ENCODE results near the gene SCPEP1.
"Not testable (repeated sequence)": the region's sequence is repeated elsewhere in the genome, so short reads cannot be mapped to it uniquely, and the experiment has no call there.

SCPEP1 gene

DNA sequence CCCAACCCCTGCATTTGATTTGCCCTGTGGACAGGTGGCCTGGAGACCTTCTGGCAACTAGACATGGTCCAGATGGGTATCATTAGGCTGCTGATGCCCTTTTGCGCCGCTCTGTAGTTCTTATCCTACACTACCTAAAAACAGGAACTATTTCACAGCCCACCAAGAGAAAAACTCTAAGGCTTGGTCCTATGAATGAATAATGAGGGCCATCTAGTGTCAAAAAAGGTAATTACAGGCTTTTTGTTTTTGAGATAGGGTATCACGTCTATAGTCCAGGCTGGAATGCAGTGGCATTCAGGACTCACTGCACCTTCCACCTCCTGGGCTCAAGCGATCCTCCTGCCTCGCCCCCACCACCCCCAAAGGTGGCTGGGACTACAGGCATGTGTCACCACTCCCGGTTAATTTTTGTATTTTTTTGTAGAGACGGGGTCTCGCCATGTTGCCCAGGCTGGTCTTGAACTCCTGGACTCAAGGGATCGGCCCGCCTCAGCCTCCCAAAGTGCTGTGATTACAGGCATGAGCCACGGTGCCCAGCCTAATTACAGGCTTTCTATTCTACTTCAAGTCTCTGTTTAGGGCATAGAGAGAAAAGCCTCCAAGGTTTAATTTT, 38.0 kb upstream of the SCPEP1 start:
- H3K4me1 ChIP-seq (ENCODE audit: control insufficient read depth, insufficient read depth, low read length): no peaks in the 10 kb centered on the region
- peaks cover 23% of the 10 kb centered on the region for H3K36me3 ChIP-seq (ENCODE audit: control insufficient read depth, insufficient read depth, low read length)
- H3K4me3 ChIP-seq (ENCODE audit: low read length): no peak overlapping the region
- H3K27ac ChIP-seq (ENCODE audit: low read depth, low read length): no peak overlapping the region
- H3K27me3 ChIP-seq (ENCODE audit: control insufficient read depth, insufficient read depth, low read length): no peaks in the 10 kb centered on the region
- H3K9ac ChIP-seq (ENCODE audit: low read length): no peak overlapping the region

DNA sequence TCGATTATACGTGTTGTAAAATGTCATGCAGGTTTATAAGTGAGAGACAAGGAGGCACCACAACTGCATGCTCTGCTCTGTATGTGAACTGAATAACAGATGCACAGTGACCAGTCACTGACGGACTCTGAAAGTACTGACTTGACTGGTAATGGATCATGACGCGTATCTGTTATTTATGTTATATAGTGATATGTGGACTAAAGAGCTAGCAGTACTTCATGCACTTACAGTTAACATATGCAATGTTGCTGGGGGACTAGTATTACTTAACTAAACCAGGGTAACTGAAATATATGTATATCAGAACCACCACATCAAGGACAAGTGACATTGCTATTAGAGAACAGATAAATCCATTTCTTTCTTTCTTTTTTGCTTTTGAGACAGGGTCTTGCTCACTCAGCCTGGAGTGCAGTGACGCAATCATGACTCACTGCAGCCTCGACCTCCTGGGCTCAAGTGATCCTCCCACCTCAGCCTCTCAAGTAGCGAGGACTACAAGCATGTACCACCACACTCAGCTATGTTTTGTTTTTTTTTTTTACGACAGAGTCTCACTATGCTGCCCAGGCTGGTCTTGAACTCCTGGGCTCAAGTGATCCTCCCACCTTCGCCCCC, 34.3 kb upstream of the SCPEP1 start:
- Histone ChIP-seq H3K27ac (ENCODE audit: low read depth, low read length) (no peak overlapping the region), H3K4me3 (ENCODE audit: low read length) (no peak overlapping the region), H3K9ac (ENCODE audit: low read length) (no peak overlapping the region), H3K27me3 (ENCODE audit: control insufficient read depth, insufficient read depth, low read length) (no peaks in the 10 kb centered on the region), H3K4me1 (ENCODE audit: control insufficient read depth, insufficient read depth, low read length) (no peaks in the 10 kb centered on the region), H3K36me3 (ENCODE audit: control insufficient read depth, insufficient read depth, low read length) (peaks cover 15% of the 10 kb centered on the region)

DNA sequence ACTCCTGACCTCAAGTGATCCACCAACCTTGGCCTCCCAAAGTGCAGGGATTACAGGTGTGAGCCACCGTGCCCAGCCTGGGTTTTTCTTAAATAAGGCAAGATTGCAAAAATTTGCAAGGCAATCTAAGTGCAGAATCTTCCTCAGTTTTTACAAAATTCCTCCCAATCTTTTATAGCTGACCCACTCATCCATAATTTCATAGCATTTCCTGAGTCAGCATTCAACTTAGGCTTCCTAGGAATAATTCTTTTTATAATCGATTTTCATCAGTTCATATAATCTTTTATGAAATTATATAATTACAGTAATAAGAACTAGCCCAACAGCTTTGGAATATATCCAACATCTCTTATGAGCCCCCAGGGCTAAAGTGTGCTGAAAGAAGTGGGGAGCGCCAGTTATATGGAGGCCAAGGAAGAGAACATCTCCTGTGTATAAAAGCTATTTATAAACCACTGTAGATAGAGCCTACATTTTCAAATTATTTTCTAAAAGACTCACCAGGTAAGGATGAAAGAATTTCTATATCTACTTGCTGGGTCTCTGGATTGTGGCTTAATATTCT, 31.9 kb upstream of the SCPEP1 start:
- H3K4me3 ChIP-seq (ENCODE audit: low read length): no peak overlapping the region
- H3K4me1 ChIP-seq (ENCODE audit: control insufficient read depth, insufficient read depth, low read length): no peaks in the 10 kb centered on the region
- H3K9ac ChIP-seq (ENCODE audit: low read length): no peak overlapping the region
- H3K27me3 ChIP-seq (ENCODE audit: control insufficient read depth, insufficient read depth, low read length): no peaks in the 10 kb centered on the region
- peaks cover 15% of the 10 kb centered on the region for H3K36me3 ChIP-seq (ENCODE audit: control insufficient read depth, insufficient read depth, low read length)
- no peak overlapping the region for H3K27ac ChIP-seq (ENCODE audit: low read depth, low read length)

DNA sequence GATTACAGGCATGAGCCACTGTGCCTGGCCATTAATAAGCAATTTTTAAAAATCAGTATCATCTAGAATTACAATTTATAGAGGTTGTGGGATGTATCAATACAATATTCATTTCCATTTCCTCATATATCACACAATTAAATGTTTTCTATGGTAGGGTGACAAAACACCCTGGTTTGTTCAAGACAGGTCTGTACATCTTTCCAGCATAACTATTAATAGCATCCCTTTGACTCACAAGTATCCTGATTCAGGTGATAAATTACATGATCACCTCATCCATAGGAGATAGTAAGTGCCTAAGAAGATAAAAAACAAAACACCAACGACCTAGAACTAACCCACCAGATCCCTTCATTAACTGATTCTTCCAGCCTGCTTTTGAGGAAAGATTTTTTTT, 30.2 kb upstream of the SCPEP1 start:
- H3K4me3 ChIP-seq (ENCODE audit: low read length): no peak overlapping the region
- peaks cover 8% of the 10 kb centered on the region for H3K36me3 ChIP-seq (ENCODE audit: control insufficient read depth, insufficient read depth, low read length)
- H3K27ac ChIP-seq (ENCODE audit: low read depth, low read length): no peak overlapping the region
- H3K4me1 ChIP-seq (ENCODE audit: control insufficient read depth, insufficient read depth, low read length): no peaks in the 10 kb centered on the region
- no peak overlapping the region for H3K9ac ChIP-seq (ENCODE audit: low read length)
- H3K27me3 ChIP-seq (ENCODE audit: control insufficient read depth, insufficient read depth, low read length): no peaks in the 10 kb centered on the region

DNA sequence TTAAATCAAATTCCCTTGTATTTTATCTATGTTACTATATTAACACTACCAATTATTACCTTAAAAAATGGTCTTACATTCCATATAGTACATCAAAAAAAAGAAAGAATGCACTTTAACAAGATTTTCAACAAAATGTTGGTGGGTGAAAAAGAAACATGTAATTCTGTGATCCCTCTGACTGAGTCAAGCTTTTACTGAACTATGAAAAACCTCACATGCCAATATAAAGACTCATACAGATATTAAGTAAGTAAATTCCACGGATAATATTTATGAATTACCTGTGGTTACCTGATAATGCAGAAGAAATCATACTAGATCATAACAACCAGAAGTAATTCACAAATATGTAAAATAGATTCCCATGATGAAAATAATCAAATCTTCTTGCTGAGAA, 29.4 kb upstream of the SCPEP1 start:
- H3K27me3 ChIP-seq (ENCODE audit: control insufficient read depth, insufficient read depth, low read length): no peaks in the 10 kb centered on the region
- peaks cover 4% of the 10 kb centered on the region for H3K36me3 ChIP-seq (ENCODE audit: control insufficient read depth, insufficient read depth, low read length)
- no peaks in the 10 kb centered on the region for H3K4me1 ChIP-seq (ENCODE audit: control insufficient read depth, insufficient read depth, low read length)
- no peak overlapping the region for H3K9ac ChIP-seq (ENCODE audit: low read length)
- no peak overlapping the region for H3K27ac ChIP-seq (ENCODE audit: low read depth, low read length)
- no peak overlapping the region for H3K4me3 ChIP-seq (ENCODE audit: low read length)

GRCh38 chr17:56949595-56949994, 28.3 kb upstream of the SCPEP1 start:
- Histone ChIP-seq H3K36me3 (ENCODE audit: control insufficient read depth, insufficient read depth, low read length) (no peaks in the 10 kb centered on the region), H3K4me3 (ENCODE audit: low read length) (no peak overlapping the region), H3K27ac (ENCODE audit: low read depth, low read length) (no peak overlapping the region), H3K9ac (ENCODE audit: low read length) (no peak overlapping the region), H3K4me1 (ENCODE audit: control insufficient read depth, insufficient read depth, low read length) (no peaks in the 10 kb centered on the region), H3K27me3 (ENCODE audit: control insufficient read depth, insufficient read depth, low read length) (no peaks in the 10 kb centered on the region)

DNA sequence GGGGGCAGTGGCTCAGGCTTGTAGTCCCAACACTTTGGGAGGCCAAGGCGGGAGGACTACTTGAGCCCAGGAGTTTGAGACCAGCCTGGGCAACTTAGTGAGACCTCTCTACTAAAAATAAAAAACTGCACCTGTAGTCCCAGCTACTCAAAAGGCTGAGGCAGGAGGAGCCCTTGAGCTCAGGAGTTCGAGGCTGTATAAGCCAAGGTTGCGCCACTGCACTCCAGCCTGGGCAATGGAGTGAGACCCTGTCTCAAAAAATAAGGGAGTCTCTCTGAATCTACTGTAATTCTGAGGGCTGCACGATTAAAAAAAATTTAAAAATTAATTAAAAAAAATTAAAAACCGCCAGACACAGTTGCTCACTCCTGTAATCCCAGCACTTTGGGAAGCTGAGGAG, 20.9 kb upstream of the SCPEP1 start:
- Histone ChIP-seq H3K4me3 (ENCODE audit: low read length) (no peak overlapping the region), H3K27me3 (ENCODE audit: control insufficient read depth, insufficient read depth, low read length) (no peaks in the 10 kb centered on the region), H3K27ac (ENCODE audit: low read depth, low read length) (no peak overlapping the region), H3K36me3 (ENCODE audit: control insufficient read depth, insufficient read depth, low read length) (no peaks in the 10 kb centered on the region), H3K9ac (ENCODE audit: low read length) (no peak overlapping the region), H3K4me1 (ENCODE audit: control insufficient read depth, insufficient read depth, low read length) (peaks cover 3% of the 10 kb centered on the region)

DNA sequence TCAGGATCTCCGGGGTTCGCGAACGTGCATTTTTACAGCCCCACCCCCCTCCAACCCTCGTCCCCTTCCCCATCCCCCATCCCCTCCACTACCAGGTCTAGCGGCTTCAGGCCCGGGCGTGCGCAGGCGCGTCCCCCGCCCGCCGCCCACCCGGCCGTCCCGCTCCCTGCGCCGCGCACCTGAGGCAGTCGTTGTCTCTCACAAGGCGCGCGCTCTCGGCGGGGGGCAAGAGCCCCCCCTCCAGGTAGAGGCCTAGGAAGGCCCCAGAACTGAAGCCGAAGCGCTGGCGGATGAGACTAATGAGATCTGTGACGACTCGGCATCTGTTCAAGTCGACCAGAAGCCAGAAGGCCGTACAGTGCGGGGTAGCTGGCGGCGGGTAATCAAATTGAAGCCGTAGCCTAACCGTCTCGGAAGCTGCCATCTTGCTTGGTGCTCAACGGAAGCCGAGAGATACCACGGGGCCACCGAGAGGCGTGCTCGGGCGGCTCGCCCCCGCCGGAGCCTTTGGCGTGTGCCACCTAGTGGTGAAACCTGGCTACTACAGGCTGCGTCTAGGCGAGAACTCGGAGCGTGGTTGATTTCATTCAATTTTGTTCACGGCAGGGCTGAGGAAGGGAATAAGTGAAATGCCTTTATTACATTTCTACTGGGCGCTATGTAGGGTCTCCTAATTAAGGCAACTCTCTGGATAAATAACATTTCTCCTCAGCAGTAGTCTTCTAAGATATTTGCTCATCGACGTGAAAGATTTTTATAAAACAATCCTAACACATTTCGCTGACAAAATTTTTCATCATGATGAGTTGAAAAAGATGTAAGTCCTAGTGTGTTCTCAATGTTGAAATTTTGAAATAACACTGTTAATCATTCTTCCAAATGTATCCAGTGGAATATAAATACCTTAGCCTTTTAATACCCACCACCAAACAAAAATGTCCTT, 17.1 kb upstream of the SCPEP1 start, which contains the start of gene COIL:
COIL (minus strand) TSS at position 455 of the 943 bp plus-strand sequence; CDS start at position 424, 31 bp downstream.
- Histone ChIP-seq H3K27ac (ENCODE audit: low read depth, low read length) (peak within 1 kb of the TSS; percentile 88), H3K27me3 (ENCODE audit: control insufficient read depth, insufficient read depth, low read length) (no peaks in the 10 kb centered on the region), H3K9ac (ENCODE audit: low read length) (peak within 1 kb of the TSS; percentile 80), H3K4me1 (ENCODE audit: control insufficient read depth, insufficient read depth, low read length) (peaks cover 3% of the 10 kb centered on the region), H3K36me3 (ENCODE audit: control insufficient read depth, insufficient read depth, low read length) (no peaks in the 10 kb centered on the region), H3K4me3 (ENCODE audit: low read length) (peak within 1 kb of the TSS; percentile 90)

DNA sequence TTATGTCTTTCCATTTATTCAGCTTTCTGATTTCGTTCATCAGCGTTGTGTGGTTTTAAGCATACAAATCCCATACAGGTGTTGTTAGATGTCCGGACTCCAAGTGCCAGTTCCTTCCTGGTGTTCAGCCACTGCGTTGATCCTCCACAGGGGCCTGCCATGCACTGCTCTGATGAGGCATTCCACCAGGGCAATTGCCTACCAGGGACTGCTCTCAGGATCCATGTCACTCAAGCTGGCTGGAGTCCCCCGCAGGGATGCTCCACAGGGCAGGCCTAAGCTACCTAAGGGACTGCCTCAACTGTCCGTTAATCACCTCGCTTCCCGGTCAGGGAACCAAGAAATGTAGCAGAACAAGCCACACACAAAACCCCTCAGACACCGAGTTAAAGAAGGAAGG, 12.7 kb upstream of the SCPEP1 start:
- H3K4me3 ChIP-seq (ENCODE audit: low read length); H3K27me3 ChIP-seq (ENCODE audit: control insufficient read depth, insufficient read depth, low read length); H3K4me1 ChIP-seq (ENCODE audit: control insufficient read depth, insufficient read depth, low read length); H3K36me3 ChIP-seq (ENCODE audit: control insufficient read depth, insufficient read depth, low read length); H3K27ac ChIP-seq (ENCODE audit: low read depth, low read length); H3K9ac ChIP-seq (ENCODE audit: low read length): not testable (repeated sequence)

- not testable (repeated sequence) for H3K36me3 ChIP-seq (ENCODE audit: control insufficient read depth, insufficient read depth, low read length); H3K27me3 ChIP-seq (ENCODE audit: control insufficient read depth, insufficient read depth, low read length); H3K4me3 ChIP-seq (ENCODE audit: low read length); H3K27ac ChIP-seq (ENCODE audit: low read depth, low read length); H3K9ac ChIP-seq (ENCODE audit: low read length); H3K4me1 ChIP-seq (ENCODE audit: control insufficient read depth, insufficient read depth, low read length)
Measured at GRCh38 chr17:56965681-56966080, 12.2 kb upstream of the SCPEP1 start.

DNA sequence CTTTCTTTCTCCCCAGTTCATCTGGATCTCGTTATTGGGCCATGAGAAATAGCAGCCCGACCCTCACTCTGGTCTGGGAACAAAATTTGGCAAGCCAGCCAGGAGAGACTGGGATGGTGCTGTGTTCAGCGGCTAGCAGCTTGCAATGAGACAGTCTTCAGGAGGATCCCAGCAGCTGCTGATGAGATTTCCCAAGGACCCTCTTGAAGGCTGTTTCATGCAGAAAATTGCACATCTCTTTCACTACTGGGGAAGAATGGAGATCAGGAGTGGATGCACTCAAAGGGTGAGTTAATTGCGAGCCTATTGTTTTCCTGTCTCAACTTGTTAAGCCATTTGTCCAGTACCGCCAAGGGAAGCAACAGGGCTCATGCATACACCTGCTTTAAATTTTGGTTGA, 11.6 kb upstream of the SCPEP1 start:
- no peaks in the 10 kb centered on the region for H3K27me3 ChIP-seq (ENCODE audit: control insufficient read depth, insufficient read depth, low read length)
- H3K27ac ChIP-seq (ENCODE audit: low read depth, low read length): no peak overlapping the region
- H3K4me1 ChIP-seq (ENCODE audit: control insufficient read depth, insufficient read depth, low read length): no peaks in the 10 kb centered on the region
- H3K4me3 ChIP-seq (ENCODE audit: low read length): no peak overlapping the region
- H3K9ac ChIP-seq (ENCODE audit: low read length): no peak overlapping the region
- H3K36me3 ChIP-seq (ENCODE audit: control insufficient read depth, insufficient read depth, low read length): no peaks in the 10 kb centered on the region

DNA sequence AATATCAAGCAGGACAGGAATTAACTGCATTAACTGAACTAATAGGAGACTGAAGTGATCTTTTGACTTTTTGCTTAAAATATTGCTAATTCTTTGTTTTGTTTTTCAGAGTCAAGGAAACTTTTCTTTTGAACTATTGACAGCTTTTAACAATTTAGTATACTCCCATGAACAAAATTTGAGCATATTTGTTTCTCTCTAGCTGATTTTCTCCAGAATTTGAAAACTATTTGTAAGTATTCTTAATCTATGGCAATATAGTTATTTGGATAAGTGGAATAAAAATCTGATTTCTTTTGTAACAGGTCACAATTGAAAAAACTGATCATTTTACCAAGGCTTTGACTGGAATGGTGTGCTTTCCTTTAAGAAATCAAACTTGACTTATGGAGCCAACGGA, 7.0 kb upstream of the SCPEP1 start:
- no peaks in the 10 kb centered on the region for H3K4me1 ChIP-seq (ENCODE audit: control insufficient read depth, insufficient read depth, low read length)
- H3K4me3 ChIP-seq (ENCODE audit: low read length): no peak overlapping the region
- no peaks in the 10 kb centered on the region for H3K27me3 ChIP-seq (ENCODE audit: control insufficient read depth, insufficient read depth, low read length)
- no peak overlapping the region for H3K27ac ChIP-seq (ENCODE audit: low read depth, low read length)
- no peak overlapping the region for H3K9ac ChIP-seq (ENCODE audit: low read length)
- H3K36me3 ChIP-seq (ENCODE audit: control insufficient read depth, insufficient read depth, low read length): no peaks in the 10 kb centered on the region

Measured in rectal smooth muscle tissue (tissue), 1 donor.